PFSK-1 (cell line): ENCODE measurements around the gene JMJD7.

Experiments
- FOXP2 ChIP-seq: optimal IDR thresholded peaks from 2 replicates; pipeline ENCODE3; 2011; ENCODE audit warnings: borderline replicate concordance, control low read depth, inconsistent platforms; ENCODE audit not compliant: insufficient read depth; ENCODE audit errors: extremely low read length, extremely low read depth
- POLR2AphosphoS5 ChIP-seq: IDR thresholded peaks from 2 replicates; pipeline ENCODE4 v1.6.1; 2012; ENCODE audit warnings: low read depth, mild to moderate bottlenecking, control low read depth, low read length, moderate library complexity
- SIN3A ChIP-seq: IDR thresholded peaks from 2 replicates; pipeline ENCODE4 v1.6.1; 2012; ENCODE audit warnings: mild to moderate bottlenecking, low read length, moderate library complexity, borderline replicate concordance; ENCODE audit not compliant: insufficient read depth
- TAF1 ChIP-seq: IDR thresholded peaks from 2 replicates; pipeline ENCODE4 v1.6.1; 2012; ENCODE audit warnings: low read length, control low read depth, borderline replicate concordance; ENCODE audit not compliant: insufficient read depth
- TF ChIP-seq, protein P1 (sequence below), 2 experiments: IDR thresholded peaks; 2 replicates each; pipeline versions ENCODE4 v1.6.1 to v1.8.0; 2011 to 2012; ENCODE audit warnings: low read depth in 2 of 2, low read length in 2 of 2, control low read depth in 1 of 2, inconsistent platforms in 1 of 2, mild to moderate bottlenecking in 1 of 2, moderate library complexity in 1 of 2; ENCODE audit not compliant: insufficient read depth in 1 of 2

Gene JMJD7

DNA sequence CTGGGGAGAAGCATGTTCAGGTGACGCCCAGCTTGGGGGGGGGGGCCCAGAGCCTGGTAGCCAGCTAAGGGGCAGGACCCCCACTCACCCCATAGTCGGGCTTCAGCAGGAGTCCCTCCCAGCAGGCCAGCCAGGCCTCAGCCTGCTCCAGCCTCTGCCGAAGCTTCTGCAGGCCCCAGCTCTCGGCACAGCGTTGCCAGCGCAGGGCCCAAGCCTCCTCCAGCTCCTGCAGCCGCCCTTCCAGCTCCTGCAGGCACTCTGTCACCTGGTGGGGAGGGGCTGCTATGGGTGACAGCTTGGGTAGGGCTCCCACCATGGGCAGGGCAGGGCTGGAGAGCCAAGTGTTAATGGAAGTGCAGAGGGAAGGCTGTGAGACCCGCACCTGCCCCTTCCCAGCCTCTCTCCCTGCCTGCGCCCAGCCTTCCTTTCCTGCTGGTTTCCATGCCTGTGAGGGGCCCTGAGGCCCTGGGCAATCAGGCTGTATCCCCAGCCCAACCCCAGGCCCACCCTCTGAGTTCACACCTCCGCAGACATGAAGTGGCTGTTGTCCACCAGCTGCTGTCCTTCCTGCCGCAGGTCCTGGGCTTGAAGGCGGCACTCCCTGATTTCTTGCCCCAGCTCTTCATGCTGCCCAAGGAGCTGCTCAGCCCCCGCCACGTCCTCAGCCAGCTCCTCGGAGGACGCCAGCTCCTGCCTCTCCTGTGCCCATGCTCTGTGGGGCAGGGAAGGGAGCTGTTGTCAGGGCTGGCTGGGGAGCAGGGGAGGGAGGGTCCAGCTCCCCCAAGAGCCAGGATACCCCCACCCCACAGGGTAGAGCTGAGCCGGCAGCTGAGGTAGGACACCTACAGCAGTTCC is 25.1 kb downstream of the JMJD7 start:
- TF ChIP-seq, protein P1, sequence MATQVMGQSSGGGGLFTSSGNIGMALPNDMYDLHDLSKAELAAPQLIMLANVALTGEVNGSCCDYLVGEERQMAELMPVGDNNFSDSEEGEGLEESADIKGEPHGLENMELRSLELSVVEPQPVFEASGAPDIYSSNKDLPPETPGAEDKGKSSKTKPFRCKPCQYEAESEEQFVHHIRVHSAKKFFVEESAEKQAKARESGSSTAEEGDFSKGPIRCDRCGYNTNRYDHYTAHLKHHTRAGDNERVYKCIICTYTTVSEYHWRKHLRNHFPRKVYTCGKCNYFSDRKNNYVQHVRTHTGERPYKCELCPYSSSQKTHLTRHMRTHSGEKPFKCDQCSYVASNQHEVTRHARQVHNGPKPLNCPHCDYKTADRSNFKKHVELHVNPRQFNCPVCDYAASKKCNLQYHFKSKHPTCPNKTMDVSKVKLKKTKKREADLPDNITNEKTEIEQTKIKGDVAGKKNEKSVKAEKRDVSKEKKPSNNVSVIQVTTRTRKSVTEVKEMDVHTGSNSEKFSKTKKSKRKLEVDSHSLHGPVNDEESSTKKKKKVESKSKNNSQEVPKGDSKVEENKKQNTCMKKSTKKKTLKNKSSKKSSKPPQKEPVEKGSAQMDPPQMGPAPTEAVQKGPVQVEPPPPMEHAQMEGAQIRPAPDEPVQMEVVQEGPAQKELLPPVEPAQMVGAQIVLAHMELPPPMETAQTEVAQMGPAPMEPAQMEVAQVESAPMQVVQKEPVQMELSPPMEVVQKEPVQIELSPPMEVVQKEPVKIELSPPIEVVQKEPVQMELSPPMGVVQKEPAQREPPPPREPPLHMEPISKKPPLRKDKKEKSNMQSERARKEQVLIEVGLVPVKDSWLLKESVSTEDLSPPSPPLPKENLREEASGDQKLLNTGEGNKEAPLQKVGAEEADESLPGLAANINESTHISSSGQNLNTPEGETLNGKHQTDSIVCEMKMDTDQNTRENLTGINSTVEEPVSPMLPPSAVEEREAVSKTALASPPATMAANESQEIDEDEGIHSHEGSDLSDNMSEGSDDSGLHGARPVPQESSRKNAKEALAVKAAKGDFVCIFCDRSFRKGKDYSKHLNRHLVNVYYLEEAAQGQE (IDR thresholded peaks at IDR 0.05; ENCODE audit: insufficient read depth in 1 of 2, low read depth in 2 of 2, low read length in 2 of 2), result no peak
- TF ChIP-seq FOXP2, result no peak
- TF ChIP-seq SIN3A, result no peak
- no peak for TF ChIP-seq POLR2AphosphoS5
- TF ChIP-seq TAF1, result no peak

DNA sequence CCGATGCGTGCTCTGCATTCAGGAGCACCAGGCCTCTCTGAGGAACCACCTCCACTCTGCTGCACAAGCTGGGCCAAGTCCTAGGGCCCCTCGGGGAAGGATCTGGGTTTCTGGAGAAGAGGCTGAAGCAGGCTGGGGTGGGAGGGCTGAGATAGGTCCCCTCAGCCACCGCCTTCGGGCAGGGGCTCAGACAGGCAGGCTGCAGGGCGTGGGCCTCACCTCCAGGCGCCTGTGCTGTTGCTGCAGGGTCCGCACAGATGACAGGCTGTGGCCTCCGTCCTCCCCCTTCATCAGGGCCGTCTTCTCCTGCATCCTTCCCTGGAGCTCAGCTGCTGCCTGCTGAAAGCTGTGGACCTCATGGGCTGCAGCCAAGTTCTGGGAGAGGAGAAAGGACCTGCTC is 25.9 kb downstream of the JMJD7 start:
- TF ChIP-seq, protein P1 (IDR thresholded peaks at IDR 0.05; ENCODE audit: insufficient read depth in 1 of 2, low read depth in 2 of 2, low read length in 2 of 2), result no peak
- TF ChIP-seq FOXP2 (no peak), SIN3A (no peak), TAF1 (no peak), POLR2AphosphoS5 (no peak)

DNA sequence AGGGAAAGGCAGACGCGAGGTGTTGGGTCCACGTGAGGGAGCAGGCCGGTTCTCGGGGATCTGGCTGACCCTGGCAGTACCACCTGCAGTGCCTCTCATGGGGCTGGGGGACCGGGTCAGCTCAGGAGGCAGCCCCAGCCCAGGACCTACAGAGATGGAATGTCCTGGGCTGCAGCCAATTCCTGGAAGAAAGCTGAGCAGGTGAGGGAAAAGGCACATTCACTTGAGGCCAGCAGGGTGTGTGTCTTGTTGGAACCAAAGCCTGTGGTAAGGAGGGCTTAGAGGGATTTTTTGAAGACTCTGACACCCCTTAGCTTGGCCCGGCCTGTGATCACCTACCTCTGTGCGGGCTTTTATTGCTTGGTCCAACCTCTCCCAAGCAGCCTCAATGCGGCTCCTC is 26.6 kb downstream of the JMJD7 start:
- TF ChIP-seq POLR2AphosphoS5 (no peak), FOXP2 (no peak)

DNA sequence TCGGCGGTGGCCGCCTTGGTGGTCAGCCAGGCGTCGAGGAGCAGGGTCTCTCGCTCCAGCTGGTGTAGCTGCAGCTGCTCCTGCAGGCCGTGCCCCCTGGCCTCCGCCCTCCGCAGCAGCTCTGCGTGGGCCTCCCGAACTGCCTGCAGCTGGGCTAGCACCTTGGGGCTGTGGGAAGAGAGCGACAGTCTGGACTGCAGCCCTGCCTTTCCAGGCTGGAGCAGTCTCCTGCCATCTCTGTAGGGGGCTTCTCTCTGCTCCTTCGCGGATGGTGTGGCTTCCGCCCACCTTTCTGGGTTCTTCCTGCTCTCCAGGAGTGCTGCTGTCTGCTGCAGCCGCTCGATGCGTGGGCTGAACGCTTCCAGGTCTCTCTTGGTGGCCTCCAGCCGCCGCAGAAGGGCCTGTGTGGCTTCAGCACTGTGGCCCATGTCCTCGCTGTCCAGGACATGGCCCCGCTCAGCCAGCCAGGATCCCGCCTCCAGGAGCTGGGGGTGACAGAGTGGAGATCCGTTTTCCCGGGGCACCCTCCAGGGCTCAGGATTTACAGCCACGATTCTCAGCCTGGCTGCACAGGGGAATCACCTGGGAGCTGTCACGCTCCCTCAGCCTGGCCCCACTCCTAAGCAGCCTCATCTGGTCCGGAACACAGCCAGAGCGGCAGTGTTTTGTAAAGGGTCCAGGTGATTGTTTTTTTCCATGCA is 27.5 kb downstream of the JMJD7 start:
- TF ChIP-seq TAF1 (no peak), FOXP2 (no peak), POLR2AphosphoS5 (no peak), SIN3A (no peak)
- TF ChIP-seq, protein P1 (IDR thresholded peaks at IDR 0.05; ENCODE audit: insufficient read depth in 1 of 2, low read depth in 2 of 2, low read length in 2 of 2), result no peak

DNA sequence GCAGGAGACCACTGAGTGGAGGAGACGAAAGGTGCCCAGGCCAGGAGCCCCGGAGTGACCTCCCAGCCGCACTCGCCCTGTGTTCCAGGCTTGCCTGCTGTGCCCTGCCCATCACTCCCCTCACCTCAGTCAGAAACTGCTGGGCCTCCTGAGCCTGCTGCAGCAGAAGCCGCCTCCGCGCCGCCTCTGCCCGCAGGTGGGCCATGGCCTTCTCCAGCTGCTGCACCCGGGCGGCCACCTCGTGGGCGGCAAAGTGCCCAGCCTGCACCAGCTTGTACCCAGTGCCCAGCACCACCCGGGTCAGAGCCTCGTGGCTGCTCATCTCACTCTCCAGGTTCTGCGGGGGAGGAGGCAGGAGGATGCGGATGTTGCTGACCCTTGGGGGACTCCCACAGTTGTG is 28.4 kb downstream of the JMJD7 start:
- TF ChIP-seq FOXP2, result no peak
- no peak for TF ChIP-seq POLR2AphosphoS5
- TF ChIP-seq, protein P1 (IDR thresholded peaks at IDR 0.05; ENCODE audit: insufficient read depth in 1 of 2, low read depth in 2 of 2, low read length in 2 of 2), result no peak
- no peak for TF ChIP-seq TAF1
- no peak for TF ChIP-seq SIN3A
